NOMO-1 treated with dmso at 0.1 percent for 144 hours (cell line): ENCODE results near the gene PTX4.

ENCODE experiments used
- DNase-seq: peaks from one replicate; lab custom pipeline; 2025; ENCODE audit not compliant: unreplicated experiment; lab: John Stamatoyannopoulos, UW

PTX4 gene

DNA sequence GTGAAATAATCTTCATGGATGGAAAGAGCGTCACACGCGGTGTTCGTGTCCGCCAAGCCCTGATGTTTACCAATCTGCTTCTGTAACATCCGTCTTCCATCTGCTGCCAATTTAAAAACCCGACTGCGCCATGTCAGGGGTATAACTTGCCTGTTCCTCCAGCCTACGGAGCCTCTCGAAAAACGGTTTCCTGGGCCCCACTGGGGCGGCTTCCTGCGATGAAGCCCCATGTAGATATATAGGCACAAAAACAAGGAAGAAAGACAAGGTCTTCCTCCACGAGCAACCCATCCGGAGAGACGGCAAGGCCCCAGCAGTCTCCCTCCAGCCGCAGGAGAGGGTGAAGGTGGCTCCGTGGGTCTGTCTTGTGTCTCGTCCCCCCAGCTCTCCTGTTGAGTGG is at the start of gene PTX4:
PTX4 (minus strand) TSS at position 326 of the 400 bp plus-strand sequence; CDS start at position 291, 35 bp downstream.
- DNase-seq = no peak

DNA sequence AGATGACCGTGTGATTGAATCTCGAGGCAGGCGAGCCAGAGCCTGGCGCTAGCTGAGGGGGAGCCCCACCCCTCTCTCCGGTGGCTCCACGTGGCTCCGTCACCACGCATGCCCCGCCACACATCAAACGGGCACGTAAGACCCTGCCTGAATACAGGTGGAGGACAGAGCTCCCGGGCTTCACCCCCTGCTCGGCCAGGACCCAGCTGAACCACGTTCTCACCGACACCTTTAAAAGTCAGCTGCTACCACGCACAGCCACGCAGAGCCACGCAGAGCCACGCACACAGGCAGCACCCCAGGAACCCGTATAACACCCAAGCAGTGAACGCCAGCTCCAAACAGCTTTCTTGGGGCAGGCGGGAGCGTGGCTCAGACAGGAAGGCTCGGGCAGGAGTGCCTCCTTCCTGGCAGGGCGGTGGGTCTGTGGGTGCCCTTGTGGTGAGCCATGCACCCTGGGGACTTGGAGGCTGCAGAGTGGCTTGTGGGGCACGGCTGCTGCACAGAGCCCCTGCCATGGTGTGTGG is 49.1 kb upstream of the PTX4 start:
- DNase-seq = no peak

GRCh38 chr16:1537138-1537577 is 48.4 kb upstream of the PTX4 start:
- no peak for DNase-seq

DNA sequence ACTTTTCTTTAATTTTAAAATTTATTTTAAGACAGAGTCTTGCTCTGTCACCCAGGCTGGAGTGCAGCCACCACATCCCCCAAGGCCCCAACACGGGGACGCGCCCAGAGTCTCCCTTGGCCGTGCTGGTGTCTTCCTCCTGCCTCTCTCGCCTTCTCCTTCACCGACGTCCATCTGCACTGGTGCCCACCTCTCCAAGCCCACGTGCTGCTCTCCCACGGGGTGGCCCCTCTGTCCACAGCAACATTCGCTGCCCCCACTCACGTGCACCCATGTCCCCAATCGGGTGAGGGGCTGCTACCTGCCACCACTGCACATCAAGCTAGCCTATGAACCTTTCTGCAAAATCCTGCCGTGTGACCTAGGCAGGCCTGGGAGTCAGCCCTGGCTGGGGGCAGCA is 47.9 kb upstream of the PTX4 start:
- no peak for DNase-seq

- DNase-seq = no peak
Observed at GRCh38 chr16:1535391-1536291, 46.9 kb upstream of the PTX4 start.

DNA sequence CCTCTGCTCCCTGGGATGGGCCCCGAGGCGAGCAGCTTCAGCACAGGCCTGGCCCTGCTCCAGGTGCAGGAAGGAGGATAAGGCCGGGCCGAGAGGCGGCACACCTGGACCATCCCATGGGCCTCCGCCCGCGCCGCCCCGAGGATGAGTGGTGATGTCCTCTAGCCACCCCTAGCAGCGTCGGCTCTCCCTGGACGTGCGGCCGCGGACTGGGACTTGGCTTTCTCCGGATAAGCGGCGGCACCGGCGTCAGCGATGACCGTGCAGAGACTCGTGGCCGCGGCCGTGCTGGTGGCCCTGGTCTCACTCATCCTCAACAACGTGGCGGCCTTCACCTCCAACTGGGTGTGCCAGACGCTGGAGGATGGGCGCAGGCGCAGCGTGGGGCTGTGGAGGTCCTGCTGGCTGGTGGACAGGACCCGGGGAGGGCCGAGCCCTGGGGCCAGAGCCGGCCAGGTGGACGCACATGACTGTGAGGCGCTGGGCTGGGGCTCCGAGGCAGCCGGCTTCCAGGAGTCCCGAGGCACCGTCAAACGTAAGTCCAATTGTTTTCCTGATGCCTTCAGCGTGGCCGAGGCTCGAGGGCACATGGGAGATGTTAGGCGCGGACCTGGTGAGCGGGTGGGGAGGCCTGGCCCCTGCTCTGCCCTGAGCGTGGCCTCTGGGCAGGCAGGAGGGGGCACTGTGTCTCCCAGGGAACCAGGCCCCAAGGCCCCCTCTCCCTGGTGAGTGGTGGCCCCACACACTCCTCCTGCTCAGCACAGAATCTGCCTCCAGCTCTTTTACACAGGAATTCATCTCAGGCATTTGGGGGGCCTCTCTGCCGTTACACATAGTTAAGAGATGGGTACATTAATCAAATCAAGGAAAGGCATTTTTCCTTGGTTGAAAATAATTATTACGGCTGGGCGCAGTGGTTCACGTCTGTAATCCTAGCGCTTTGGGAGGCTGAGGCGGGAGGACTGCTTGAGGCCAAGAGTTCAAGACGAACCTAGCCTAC is 45.6 kb upstream of the PTX4 start:
- DNase-seq = no peak

DNA sequence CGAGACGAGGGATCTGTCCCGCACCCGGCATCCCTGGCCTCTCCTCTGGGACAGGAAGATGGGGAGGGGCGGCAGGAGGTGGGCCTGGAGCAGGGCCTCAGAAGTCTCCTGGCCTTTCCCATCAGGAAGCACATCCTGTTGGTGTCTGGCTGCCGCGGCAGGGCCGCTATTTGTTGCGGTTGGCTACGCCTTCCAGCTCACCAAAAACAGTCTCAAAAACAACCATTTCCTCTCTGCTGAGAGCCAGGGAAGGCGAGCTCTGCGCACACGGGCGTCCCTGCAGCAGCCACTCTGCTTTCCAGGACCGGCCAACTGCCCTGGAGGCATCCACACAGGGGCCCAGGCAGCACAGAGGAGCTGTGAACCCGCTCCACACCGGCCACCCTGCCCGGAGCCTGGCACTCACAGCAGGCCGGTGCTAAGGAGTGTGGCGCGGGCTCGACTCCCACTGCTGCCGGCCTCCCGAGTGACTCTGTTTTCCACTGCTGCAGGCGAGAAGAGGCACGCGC is 44.8 kb upstream of the PTX4 start, which contains the start of gene TMEM204:
TMEM204 (plus strand) TSS at position 224 of the 509 bp plus-strand sequence. CDS start 610 bp downstream, outside the sequence.
- DNase-seq = no peak

- DNase-seq = no peak
Observed at GRCh38 chr16:1532771-1533170, 44.0 kb upstream of the PTX4 start.

DNA sequence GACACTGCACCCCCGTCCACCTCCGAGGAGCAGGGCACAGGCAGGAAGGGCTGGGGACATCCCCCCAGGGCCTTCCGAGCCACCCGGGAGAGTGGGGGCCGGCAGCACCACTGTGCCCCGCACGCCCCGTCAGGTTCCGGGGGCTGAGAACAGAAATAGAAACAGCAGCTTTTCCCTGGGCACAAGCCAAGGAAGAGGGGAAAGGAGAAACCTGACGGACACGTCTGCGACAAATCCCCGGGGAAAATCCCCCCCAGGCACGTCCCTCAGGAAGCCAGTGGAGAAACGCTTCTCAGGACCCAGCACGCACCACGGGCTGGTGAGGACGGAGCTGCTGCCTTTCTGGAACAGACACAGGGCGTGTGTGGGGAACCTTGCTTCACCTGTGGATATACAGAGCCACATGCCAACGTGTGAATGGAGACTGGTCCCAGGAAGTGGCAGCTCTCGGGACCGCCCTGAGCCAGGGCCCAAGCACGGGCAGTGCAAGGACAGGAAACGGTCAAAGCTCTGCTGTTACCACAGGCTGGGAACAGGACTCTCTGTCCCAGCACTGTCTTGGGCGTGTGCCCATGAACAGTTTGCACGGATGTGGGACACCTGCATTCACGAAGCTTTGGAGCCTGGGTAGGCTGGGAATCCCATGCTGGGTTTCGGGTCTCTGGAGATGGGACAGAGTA is 43.5 kb upstream of the PTX4 start:
- DNase-seq = no peak

DNA sequence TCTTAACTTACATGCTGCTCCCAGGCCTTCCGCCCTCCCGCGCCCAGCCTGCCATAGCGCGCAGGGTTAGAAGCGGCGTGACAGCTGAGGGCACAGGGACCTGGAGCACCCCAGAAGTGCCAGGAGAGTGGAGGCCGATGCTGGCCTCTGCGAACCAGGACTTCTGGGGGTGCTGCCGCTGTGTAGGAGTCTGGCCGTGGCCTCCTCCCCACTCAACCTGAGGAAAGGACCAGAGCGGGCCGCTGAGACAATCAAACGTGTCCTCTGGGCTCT is 42.8 kb upstream of the PTX4 start:
- no peak for DNase-seq

- no peak for DNase-seq
Observed at GRCh38 chr16:1530883-1531637, 42.3 kb upstream of the PTX4 start.

GRCh38 chr16:1530349-1530882 is 41.7 kb upstream of the PTX4 start:
- DNase-seq = no peak

DNA sequence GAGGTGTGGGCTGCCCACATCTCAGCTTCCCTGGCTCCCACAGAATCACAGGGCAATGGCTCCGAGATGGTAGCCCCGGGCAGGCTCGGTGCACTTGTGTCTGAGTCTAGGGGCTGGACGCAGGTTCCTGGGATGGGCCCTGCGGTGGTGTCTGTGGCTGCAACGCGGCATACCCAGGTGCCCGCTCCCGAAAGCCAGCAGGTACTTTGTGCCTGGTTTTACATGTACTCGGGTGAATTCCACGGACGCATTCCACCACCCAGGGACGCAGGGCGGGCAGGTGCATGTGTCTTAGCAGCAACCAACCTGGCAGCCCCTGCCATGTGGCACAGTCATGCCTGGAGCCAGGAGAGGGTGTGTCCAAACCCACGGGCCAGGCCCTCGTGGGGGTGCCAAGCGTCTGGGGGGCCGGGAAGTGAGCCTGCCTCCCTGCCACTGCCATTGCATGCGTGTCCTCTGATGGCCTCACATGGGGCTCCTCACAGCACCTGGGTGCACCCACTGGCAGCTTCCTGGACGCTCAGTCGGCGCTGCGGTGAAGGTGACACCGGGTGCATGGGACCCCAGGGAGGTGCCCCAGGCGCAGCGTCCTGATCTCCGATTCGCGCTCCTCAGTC is 40.3 kb upstream of the PTX4 start:
- no peak for DNase-seq

DNA sequence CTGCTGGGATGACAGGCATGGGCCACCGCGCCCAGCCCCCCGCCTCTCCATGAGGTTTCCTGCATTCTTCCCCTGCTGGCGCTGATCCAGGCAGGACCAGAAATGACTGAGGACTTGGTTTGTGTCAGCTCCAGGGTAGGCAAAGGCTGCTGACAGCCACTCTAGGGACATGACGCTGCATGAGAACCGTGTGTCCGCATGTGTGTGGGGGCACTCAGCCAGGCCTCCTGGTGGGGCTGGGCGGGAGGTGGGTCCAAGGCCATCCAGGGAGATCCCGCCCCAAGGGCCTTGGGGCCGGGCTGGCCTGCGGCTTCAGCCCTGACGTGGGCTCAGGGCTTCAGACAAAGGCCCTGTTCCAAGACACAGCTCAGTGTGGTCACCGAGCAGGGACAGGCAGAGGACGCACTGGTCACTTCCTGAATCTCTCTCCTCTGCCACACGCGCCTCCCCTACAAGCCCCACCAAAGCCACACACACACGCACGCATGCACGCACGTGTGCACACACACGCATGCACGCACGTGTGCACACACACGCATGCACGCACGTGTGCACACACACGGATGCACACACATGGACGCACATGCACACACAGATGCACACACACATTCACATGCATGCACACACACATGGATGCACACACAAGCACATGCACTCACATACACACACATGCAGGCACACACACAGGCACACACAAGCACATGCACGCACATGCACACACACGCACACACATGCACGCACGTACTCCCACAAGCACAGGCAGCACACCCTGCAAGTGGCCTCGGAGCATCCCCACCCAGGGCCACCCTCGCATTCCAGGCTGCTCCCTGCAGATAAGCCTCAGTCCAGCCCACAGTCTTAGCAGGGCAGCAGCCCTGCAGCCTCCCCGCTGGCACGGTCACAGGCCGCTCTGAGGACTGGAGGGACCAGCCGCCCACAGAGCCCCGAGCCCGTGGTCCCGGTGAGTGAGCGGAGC is 39.4 kb upstream of the PTX4 start:
- DNase-seq = no peak

DNA sequence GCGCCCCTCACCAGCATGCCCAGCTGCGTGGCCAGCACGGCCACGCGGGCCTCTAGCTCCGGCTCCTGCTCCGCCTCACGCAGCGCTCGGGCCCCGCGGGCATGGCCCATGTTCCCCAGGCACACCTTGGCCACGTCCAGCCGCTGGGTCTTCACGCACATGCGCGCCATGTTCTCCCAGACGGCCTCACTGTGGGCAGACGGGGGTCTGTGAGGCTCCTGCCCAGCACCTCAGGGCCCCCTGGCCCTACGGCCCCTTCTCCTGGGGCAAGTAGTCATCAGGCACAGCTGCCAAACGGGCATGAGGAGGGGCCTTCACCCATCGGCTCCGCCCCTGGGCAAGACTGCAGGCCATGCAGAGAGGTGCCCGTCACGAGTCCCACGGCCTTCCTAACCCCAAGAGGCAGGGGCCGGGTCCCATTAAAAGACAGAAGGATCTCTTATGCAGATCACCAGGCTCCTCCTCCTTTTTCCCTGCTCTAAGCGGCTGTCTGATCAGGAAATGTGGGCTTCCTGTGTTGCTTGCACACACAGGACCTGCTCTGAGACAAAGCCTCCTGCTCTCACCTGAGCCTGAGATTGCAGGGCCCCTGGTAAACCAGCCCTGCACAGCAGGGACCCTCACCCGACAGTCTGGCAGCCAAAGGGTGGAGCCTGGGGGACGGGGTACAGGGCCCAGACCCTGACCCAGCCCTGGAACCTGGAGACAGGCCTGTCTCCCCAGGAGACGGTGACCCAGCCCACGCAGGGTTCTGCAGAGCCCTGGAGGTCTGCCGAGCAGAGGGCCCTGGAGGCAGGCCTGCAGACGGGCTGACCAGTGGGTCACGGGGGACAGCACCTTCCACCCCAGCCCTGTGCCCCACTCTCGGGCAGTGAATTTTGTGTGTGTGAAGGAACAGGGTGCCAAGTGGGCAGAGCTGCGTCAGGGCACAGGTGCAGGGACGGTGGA is 38.1 kb upstream of the PTX4 start:
- no peak for DNase-seq

GRCh38 chr16:1525871-1526607 is 37.3 kb upstream of the PTX4 start:
- DNase-seq = no peak
